ENCODE measurements around the gene FAF2.

The FAF2 gene

DNA sequence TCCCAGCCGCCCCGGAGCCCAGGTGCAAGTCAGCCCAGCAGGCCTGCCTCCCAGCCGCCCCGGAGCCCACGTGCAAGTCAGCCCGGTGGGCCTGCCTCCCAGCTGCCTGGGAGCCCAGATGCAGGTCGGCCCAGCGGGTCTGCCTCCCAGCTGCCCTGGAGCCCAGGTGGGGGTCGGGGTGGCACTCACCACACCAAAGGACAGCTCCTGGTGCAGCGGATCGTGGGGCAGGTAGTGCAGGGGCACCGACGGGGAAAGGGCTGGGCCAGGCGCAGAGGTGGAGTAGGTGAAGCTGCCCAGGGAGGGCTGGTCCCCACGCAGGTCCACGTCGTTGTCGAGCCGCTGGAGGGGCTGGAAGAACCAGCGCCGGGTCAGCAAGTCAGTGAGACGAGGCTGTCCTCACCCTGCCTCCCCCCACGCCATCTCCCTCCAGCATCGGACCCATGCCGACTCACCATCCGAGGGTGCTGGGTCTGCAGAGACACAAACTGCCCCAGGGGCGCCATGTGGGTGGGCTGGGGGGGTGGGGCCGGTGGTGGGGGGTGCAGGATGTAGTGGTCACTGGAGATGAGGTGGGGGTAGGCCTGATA is 82.3 kb downstream of the FAF2 start:
- Histone ChIP-seq H3K4me3 (ENCODE audit: low read depth, low read length) (no peak overlapping the region), H3K36me3 (peaks cover 73% of the 10 kb centered on the region)

DNA sequence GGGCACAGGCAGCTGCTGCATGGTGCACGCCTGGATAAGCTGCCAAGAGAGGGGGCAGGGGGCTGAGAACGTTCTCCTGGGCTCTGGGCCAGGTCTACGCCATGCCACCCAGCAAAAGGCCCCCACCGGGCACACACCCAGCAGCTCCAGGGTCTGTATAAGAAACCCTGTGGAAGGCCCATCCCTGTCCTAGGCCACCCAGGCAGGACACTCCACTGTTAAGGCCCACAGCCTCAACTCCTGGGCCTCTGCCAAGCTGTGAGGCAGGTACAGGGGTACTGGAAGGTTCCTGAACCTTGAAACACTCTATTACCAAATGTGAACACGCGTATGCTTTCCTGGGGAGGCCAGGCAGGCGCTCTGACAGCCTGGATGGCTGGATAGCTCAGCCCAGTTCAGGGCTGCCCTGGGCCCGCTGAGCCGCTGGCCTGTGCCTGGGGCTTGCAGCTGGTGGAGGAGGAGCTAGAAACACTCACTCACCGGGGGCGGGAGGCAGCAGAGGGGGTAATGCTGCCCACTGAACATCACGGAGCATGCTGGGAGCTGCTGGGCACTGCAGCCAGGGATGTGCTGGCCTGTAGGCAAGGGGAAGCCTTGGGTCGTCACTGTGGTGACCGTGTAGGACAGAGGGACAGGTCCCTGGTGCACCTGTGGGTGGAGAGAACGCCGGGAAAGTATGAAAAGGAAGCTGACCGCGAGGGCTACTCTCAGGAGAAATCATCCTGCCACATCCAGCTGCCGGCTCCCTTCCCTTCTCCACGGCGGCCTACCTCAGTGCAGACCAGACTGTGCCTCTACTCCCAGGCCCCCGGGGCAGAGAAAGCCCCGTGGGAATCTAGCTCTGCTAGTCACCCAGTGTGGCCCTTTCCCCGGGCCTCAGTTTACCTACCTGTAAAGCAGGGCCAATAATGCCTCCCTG is 83.1 kb downstream of the FAF2 start:
- peak; percentile 90 for DNase-seq
- H3K4me3 ChIP-seq (ENCODE audit: low read depth, low read length) = no peak overlapping the region
- H3K9me3 ChIP-seq = no peaks in the 10 kb centered on the region
- H3K27me3 ChIP-seq = no peaks in the 10 kb centered on the region
- peaks cover 57% of the 10 kb centered on the region for H3K4me1 ChIP-seq
- TF ChIP-seq, protein P1, sequence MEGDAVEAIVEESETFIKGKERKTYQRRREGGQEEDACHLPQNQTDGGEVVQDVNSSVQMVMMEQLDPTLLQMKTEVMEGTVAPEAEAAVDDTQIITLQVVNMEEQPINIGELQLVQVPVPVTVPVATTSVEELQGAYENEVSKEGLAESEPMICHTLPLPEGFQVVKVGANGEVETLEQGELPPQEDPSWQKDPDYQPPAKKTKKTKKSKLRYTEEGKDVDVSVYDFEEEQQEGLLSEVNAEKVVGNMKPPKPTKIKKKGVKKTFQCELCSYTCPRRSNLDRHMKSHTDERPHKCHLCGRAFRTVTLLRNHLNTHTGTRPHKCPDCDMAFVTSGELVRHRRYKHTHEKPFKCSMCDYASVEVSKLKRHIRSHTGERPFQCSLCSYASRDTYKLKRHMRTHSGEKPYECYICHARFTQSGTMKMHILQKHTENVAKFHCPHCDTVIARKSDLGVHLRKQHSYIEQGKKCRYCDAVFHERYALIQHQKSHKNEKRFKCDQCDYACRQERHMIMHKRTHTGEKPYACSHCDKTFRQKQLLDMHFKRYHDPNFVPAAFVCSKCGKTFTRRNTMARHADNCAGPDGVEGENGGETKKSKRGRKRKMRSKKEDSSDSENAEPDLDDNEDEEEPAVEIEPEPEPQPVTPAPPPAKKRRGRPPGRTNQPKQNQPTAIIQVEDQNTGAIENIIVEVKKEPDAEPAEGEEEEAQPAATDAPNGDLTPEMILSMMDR (IDR thresholded peaks at IDR 0.05; ENCODE audit: low read depth, low read length) = no peak
- H3K36me3 ChIP-seq = peaks cover 70% of the 10 kb centered on the region

More for the DNA sequence above, 82.3 kb downstream of the FAF2 start:
- Histone ChIP-seq H3K9me3 (no peaks in the 10 kb centered on the region), H3K27me3 (no peaks in the 10 kb centered on the region), H3K4me1 (peaks cover 57% of the 10 kb centered on the region)
- no peak for DNase-seq
- TF ChIP-seq, protein P1 (IDR thresholded peaks at IDR 0.05; ENCODE audit: low read depth, low read length) = no peak

DNA sequence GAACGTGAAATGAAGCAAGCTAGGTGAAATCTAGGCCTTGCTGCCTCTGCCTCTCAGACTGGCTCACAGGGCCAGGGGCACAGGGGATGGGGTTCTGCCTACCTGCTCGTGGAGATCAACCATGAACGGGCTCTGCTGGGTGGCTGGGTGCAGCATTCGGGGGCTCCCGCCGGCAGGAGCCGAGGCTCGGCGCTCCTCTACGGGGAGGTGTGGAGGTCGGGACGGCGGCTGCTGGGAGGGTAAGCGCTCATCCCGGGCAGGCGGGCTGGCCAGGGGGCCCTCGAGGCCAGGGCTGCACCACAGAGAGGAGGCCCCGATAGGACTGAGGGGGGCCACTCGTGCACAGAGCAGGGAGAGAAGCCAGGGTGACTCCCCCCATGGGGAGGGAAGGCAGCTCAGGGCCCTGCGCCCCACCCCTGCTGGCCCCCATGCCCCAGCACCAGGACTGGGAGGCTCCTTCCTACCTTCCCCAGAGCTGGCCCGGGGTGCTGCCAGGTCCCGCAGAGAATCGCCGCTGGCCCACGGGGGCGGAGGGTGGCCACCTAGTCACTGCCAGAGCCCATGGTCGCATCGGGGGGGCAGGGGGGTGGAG is 83.8 kb downstream of the FAF2 start:
- Histone ChIP-seq H3K4me3 (ENCODE audit: low read depth, low read length) (no peak overlapping the region), H3K27me3 (no peaks in the 10 kb centered on the region), H3K9me3 (no peaks in the 10 kb centered on the region), H3K4me1 (peaks cover 57% of the 10 kb centered on the region), H3K36me3 (peaks cover 69% of the 10 kb centered on the region)
- no peak for DNase-seq
- TF ChIP-seq, protein P1 (IDR thresholded peaks at IDR 0.05; ENCODE audit: low read depth, low read length) = no peak

DNA sequence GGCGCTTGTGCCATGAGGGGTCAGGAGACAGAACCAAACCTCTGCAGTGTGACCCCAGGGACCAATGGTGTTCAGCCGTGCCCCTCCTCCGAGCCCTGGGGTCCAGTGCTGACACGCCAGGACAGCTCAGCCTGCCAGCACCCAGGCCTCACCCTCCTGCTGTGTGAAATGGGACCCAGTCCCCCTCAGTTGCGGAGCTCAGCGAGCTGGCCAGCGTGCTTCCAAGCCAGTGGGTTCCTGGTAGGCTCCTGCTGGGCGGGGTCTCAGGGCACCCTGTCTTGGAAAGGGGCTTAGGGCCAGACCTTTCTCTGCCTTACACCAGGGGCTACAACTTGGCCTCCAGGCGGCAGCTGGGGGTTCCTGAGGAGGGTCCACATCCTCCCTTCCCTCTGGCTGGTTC is 84.6 kb downstream of the FAF2 start:
- H3K4me3 ChIP-seq (ENCODE audit: low read depth, low read length) = no peak overlapping the region
- peaks cover 57% of the 10 kb centered on the region for H3K4me1 ChIP-seq
- H3K27me3 ChIP-seq = no peaks in the 10 kb centered on the region
- TF ChIP-seq, protein P1 (IDR thresholded peaks at IDR 0.05; ENCODE audit: low read depth, low read length) = no peak
- H3K9me3 ChIP-seq = no peaks in the 10 kb centered on the region
- DNase-seq = no peak
- H3K36me3 ChIP-seq = peaks cover 61% of the 10 kb centered on the region

DNA sequence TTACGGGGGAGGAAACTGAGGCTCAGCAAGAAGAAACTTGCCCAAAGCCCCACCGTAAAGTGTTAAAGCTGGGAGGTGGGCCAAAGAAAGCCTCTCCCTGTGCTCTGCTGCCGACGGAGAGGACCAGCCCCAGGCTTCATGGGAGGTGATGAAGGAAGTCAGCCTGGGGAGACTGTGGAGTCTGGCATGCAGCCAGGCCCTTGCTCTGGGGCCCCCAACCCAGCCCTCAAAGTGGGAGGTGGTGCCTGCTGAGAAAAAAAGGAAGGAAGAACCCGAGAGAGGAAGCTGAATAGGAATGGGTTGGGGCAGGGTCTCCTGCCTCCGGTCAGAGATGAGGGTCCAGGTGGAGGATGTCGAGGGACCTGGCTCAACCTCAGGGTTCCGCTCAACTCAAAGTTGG is 85.2 kb downstream of the FAF2 start:
- peaks cover 54% of the 10 kb centered on the region for H3K4me1 ChIP-seq
- H3K9me3 ChIP-seq = no peaks in the 10 kb centered on the region
- no peak overlapping the region; the same call in 1 of the 2 replicates for H3K4me3 ChIP-seq (ENCODE audit: low read depth, low read length)
- peaks cover 55% of the 10 kb centered on the region for H3K36me3 ChIP-seq
- TF ChIP-seq, protein P1 (IDR thresholded peaks at IDR 0.05; ENCODE audit: low read depth, low read length) = no peak
- no peak for DNase-seq
- no peaks in the 10 kb centered on the region for H3K27me3 ChIP-seq

All from BE2C (cell line).